GM19238 (cell line): Measurements from ENCODE around the gene DAPP1.

Experiments used
- DNase-seq: peaks from one replicate; pipeline ENCODE4 v3.0.0; 2011; ENCODE audit warnings: low spot score; ENCODE audit not compliant: insufficient read length

The DAPP1 gene

DNA sequence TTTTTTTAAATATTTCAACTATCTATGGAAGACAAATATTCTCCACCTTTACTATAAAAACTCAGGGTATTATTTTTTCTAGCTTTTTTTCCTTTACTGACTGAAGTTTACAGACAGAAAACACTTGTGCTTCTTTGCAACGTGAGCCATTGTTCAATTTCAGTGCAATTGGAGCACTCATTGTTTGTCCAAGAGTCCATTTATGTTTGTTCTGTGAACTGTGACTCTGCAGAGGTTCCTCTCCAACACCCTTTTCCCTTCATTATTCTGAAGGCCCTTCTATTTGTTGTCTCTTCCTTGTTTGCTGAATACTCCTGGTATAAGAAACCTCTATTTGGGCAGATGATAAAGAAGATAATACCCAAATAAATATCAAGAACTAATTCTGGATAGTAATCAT is 37.4 kb downstream of the DAPP1 start:
- DNase-seq, result no peak

DNA sequence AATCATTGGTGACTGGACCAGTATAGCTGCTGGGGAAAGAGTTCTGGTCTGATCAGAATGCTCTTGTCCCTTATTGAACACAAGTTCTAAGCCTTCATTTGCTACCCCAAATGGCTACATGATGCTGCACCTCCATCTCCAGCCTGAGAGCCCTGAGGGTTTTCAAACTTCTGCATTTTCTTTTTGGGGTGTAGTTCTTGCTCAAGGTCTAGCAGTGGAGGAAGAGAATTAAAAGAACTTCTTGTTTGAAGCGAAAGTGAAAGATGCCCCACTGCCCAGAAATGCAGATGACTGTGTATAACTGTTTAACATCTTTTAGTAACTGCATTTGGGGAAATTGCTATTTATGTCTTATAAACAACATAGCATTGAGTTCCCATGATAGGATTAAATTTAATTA is 39.1 kb downstream of the DAPP1 start:
- DNase-seq, result no peak

DNA sequence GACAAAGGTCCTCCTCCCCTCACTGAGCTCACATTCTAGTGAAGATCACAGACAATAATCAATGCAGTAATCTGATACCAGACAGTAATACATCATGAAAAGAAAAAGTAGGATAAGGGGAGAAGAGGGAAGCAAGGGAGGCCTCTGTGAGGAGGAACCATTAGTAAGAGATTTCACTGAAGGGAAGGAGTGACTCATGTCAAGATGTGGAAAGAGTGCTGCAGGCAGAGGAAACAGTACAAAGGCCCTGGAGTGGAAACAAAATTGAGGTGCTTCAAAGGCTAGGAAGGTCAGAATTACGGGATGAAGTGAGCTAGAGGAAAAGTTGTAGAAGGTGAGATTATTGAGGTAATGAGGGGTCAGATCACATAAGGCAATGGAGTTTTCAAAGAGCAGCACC is 39.5 kb downstream of the DAPP1 start:
- no peak for DNase-seq

GRCh38 chr4:99857307-99857706 is 40.7 kb downstream of the DAPP1 start:
- DNase-seq, result no peak

DNA sequence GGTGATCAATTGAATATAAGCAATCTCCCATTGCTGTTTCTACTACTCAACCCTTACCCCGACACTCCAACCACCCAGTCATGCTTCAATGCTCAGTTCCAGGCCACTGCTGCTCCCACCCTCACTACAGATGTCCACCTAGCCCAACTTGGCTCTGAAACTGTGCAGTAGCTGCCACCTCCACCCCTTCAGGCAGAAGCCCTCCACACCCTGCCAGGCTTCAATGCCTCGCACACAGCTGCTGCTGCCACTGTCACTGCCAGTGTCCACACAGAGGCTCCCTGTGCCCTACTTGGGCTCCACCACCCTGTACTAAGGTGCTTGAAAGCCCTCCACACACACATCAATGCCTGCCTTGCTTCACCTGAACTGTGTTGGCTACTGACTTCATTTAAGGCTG is 43.0 kb downstream of the DAPP1 start:
- DNase-seq, result no peak

DNA sequence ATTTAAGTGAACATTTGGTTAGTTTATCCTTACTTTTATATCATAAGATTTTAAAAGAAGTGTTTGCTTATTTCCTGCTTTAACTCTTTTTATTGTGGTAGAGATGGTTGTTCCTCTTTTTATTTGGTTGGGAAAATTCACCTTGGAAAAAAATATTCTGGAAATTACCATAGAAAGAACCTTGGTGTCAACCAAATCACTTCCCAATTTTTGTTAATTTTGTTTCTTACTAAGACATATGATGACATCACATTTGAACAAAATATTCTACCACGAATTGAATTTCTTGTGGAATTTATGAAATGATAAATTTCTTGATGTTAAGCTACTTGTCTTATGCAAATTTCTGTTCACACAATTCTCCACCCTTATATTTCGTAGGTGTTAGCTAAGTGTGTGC is 43.9 kb downstream of the DAPP1 start:
- no peak for DNase-seq

DNA sequence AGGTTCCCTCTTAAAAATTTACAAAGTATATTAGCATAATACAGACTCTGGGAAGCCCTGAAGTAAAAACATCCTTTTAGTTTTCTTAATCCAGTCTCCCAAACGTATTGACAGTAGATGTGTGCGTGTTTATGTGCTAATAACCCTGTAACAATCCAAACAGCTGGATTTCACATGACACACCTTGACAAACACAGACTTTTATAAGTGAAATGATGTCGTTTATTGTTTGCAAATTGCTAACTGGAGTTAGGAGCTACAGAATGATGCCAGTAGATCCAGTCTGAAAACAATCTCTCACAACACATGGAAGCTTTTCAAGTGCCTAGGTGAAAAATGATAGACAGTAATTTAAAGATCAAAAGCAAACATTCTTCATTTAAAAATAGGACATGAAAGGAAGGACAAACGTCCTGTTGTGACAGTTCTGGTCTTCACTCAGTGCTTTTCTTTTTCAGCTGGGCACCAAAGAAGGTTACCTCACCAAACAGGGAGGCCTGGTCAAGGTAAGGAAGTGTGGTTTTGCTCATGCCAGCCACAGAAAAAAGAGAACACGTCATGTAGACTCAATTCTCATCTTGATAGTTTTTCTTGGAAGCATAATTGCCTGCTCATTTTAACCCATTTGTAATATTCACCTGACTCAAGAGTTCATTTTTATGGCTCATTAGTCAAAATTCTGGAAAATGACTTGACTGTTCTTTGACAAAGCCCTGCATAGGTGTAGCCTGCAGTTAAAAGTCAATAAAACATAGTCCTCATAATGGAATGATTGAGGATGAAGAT is 44.7 kb downstream of the DAPP1 start:
- no peak for DNase-seq

DNA sequence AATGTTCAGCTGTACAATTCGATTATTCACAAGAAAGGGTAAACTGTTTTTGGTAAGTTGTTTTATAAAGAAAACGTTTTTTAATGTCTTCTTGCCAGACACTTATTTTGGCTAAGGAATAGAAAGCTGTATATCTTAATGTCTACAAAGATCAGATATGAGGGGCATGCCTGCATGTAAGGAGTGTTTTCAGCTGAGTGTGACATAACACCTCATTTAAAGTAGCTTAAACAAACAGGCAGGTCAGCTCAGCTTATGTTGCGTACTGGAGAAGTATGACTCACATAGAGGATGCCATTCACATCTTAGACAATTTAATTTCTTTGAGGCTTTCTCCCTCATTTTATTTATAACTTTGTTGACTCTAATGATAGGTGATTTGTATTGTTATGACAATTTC is 47.2 kb downstream of the DAPP1 start:
- DNase-seq, result no peak

GRCh38 chr4:99868126-99868596 is 51.5 kb downstream of the DAPP1 start:
- DNase-seq, result no peak

GRCh38 chr4:99872570-99872969 is 55.9 kb downstream of the DAPP1 start:
- no peak for DNase-seq

DNA sequence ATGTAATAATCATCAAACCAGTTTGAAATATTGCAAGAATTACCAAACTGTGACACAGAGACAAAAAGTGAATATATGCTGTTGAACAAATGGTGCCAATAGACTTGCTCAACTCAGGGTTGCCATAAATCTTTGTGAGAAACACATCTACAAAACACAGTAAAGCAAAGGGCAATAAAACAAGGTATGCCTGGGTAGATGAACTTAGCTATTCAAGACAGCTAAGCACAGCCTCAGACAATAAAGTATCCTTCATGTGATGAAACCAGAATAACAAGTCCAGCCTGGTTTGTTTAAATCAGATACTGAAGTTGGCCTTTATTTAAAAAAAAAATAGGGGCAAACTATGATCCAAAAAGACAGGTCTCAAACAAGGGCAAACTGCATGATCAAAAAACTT is 58.4 kb downstream of the DAPP1 start:
- no peak for DNase-seq

- DNase-seq, result no peak
Observed at GRCh38 chr4:99876946-99877345, 60.3 kb downstream of the DAPP1 start.

DNA sequence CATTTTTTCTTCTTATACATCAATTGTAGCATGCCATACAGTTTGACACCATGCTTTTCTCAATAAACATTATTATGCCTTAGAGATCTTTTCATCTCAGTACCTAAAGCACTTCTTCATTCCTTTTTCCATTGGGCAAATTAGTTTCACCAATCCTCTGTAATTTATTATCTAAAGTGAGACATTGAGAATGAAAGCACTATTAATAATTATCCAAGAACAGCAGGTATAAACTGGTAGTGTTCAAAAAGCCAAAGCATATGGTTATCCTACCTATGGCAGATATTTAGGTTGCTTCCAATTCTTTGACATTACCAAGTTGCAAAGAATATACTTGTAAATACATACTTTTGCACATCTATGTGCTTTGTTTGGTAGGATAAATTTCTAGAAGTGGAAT is 62.0 kb downstream of the DAPP1 start:
- no peak for DNase-seq

DNA sequence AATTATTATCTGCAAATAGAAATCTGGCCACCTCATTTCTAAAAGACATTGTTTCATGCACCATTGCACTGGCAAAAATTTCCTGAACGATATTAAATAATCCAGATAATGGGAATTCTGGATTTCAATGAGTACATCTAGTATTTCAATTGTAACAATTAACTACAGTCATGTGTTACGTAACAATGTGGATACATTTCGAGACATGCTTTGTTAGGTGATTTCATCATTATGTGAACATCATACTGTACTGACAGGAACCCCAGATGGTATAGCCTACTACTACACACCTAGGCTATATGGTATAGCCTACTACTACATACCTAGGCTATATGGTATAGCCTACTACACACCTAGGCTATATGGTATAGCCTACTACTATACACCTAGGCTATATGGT is 62.8 kb downstream of the DAPP1 start:
- DNase-seq, result no peak

DNA sequence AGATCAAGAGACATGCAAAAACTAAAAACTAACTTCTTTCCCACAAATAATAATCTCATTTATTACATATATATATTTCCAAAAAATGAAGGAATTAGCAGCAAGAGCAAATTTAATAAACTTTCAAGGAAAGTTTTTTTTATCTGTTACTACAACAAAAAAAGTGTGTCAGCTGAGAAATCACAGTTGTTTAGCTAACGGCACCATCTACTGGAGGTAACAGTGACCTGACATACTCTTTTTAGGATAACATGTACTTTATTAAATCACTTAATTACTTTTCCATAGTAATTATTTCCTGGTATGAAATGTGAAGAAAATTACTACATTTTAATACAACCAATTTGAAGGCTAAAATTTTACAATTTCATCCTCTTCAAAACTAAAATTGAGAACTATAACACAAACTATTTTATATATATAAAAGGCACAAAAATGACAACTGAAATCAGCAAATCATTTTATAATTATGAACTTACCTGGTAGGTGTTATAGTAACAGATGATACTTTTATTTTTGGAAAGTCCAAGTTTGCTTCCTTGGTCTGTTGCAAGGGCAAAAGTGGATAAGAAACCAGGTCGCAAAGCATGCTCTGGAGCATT is 68.5 kb downstream of the DAPP1 start:
- peak; percentile 2 for DNase-seq

DNA sequence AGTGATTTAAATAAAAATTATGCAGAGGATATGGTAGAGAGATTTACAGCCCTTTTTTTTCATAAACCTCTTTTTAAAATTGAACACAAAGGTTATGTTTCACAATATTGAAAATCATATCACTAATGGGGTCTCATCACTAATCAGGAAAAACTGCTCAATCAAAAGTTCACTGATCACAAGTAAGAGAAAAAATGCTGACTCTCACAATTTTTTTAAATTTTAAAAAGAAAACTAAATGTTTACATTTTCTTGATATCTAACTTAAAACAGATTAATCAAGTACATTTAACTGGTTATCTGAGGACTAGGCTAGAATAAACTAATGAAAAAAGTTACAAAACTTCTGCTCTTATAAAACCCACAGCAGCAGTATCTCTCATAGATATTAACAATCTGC is 69.1 kb downstream of the DAPP1 start:
- DNase-seq, result no peak

DNA sequence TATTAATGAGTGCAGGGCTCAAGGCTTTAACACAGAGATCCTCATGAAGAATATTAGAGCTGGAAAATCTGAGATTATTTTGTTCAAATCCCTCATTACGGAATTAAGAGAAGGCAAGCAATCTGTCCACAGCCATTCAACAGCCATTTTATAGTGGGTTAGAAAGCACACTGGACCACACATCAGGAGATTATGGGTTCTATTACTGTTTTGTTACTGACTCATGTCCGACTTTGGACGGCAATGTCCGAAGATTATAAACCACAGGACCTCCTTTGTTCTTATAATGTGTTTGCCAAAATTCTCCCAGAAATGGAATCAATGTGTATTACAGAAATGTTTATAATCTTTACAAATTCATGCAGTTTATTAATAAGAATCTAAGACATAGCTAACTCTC is 69.5 kb downstream of the DAPP1 start:
- no peak for DNase-seq

DNA sequence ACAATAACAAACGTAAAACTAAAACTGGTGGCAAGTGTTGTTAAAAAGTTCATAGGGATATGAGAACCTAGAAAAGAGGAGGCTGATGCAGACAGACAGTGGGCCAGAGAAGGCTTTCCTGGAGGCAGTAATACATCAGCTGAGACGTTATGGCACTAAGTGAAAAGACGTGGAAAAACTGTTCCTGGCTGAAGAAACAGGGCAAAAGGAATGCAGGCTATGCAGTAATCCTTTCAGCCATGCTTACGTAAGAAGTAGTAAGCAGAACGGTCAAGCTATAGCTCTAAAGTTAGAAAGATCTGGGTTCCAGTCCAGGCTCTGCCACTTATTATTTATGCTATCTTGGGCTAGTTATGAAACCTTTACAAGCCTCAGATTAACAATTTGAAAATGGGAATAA is 71.2 kb downstream of the DAPP1 start:
- DNase-seq, result no peak

GRCh38 chr4:99891351-99891750 is 74.7 kb downstream of the DAPP1 start:
- DNase-seq, result no peak

DNA sequence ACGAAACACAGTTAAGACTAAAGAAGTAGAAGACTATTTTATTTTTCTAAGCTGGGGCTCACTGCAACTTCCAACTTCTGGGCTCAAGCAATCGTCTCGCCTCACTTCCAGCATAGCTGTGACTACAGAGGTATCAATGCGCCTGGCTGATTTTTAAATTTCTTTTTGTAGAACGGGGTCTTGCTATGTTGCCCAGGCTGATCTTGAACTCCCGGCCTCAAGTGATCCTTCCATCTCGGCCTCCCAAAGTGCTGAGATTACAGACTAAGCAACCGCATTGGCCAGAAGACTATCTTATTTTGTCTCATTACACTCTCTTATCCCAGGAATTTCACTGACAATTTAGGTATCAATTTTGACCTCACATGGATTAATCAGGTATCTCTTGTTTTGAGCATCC is 76.4 kb downstream of the DAPP1 start:
- DNase-seq, result no peak

DNA sequence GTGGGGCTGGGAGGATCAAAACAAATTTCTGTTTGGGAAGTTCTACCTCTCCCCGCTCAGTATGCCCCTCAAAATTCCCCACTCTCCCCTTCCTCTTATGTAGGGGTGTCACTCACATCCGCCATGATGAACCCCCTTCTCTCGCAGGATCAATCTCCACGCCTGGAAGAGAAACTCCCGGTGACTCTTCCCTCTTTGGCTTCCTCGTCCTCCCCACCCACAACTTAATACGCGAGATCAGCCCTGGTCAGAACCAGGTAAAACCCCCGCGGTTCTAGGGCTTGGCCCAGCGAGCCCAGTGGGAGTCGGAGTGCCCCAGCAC is 77.2 kb downstream of the DAPP1 start:
- no peak for DNase-seq

- DNase-seq, result peak; percentile 79
Observed at GRCh38 chr4:99894161-99894997, 77.8 kb downstream of the DAPP1 start, which contains the start of gene LAMTOR3. TSS of gene LAMTOR3 (minus strand) at chr4:99894427. CDS start at chr4:99893963, 464 bp downstream.
